DOHH2 (cell line): Measurements from ENCODE around the gene DSCAML1.

ENCODE experiments used
- EZH2phosphoT487 ChIP-seq: fragments of 200-600 bp; sonication (generic); IDR thresholded peaks from 2 replicates; pipeline ENCODE4 v1.6.1; 2017; ENCODE audit warnings: borderline replicate concordance, mild to moderate bottlenecking, antibody characterized with exemption, low read length, moderate library complexity, mixed read lengths
- TF ChIP-seq, protein P1 (sequence below): fragments of 200-600 bp; sonication (generic); IDR thresholded peaks from one replicate; pipeline ENCODE4 v1.5.1; 2014; ENCODE audit warnings: antibody characterized with exemption, mild to moderate bottlenecking, low read depth, low read length; ENCODE audit not compliant: poor library complexity, severe bottlenecking

DNA sequence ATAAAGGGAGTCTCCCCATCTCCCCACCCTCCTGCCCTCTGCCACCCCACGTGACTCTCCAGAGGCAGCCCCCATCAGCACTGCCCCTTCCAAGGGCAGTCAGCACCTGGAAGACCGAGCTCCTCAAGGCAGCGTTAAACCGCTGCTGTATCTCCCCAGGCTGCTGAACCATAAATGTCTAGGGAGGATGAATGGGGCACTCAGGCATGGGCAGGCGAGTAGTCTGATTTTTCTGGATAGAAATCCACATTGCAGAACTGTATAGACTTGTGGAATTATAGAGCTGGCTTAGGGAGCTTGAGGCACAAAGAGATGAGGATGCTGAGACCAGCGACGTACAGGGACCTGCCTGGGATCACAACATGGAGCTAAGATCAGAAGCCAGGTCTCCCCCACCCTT is 269.7 kb downstream of the DSCAML1 start:
- TF ChIP-seq, protein P1, sequence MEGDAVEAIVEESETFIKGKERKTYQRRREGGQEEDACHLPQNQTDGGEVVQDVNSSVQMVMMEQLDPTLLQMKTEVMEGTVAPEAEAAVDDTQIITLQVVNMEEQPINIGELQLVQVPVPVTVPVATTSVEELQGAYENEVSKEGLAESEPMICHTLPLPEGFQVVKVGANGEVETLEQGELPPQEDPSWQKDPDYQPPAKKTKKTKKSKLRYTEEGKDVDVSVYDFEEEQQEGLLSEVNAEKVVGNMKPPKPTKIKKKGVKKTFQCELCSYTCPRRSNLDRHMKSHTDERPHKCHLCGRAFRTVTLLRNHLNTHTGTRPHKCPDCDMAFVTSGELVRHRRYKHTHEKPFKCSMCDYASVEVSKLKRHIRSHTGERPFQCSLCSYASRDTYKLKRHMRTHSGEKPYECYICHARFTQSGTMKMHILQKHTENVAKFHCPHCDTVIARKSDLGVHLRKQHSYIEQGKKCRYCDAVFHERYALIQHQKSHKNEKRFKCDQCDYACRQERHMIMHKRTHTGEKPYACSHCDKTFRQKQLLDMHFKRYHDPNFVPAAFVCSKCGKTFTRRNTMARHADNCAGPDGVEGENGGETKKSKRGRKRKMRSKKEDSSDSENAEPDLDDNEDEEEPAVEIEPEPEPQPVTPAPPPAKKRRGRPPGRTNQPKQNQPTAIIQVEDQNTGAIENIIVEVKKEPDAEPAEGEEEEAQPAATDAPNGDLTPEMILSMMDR, result no peak
- TF ChIP-seq EZH2phosphoT487, result no peak
